Measurements from ENCODE around the gene LRRC8D.

Gene LRRC8D

DNA sequence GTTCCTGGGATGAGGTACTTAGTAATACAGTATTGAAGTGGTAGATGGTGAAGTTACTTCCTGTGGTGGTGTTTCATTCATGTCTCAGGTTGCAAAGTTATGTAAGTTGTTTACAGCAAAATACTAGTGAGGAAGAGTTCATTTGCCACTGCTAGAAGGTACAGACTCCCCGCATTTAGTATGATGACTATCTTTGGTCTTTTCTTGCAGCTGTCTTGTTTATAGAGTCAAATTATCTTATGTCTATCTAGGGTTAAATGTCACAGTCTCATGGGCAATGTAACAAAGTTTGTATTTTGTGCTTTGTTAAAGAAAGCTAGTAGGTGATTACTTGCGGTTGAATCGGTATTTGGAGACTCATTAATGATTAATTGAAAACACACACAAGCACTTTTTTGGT lies 50.2 kb downstream of the LRRC8D start:
- DNase-seq (ENCODE audit: low spot score), result no peak

DNA sequence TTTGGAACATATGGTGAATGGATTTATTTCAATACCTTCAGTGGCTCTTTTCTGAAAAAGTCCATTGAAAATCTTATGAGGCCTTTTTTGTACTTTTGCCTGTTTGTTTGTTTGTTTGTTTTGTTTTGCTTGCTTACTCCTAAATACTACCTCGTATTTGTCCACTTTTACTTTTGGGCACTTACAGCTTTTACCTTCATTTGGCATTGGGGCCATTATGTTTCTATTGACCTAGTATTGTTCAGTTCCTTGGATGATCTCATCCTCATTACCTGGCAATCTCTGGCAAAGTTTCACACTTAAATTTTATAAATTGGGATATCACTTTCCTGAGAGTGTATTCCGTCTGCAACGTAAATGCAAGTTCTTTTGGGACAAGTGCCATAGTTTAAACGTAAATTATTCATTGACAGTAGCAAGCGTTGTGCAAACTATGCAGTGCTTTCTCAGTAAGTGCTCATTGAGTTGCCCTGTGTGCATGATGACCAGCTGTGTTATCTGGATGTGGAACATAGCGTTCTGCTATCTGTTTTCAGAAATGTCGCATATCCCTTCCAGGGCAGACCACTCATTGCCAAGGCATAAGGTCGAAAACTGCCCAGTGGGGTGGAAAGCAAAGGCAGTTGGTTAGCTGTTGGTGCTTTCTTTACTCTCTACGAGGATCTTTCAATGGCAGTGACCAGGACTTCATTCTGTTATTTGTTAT lies 51.1 kb downstream of the LRRC8D start:
- DNase-seq (ENCODE audit: low spot score), result no peak

DNA sequence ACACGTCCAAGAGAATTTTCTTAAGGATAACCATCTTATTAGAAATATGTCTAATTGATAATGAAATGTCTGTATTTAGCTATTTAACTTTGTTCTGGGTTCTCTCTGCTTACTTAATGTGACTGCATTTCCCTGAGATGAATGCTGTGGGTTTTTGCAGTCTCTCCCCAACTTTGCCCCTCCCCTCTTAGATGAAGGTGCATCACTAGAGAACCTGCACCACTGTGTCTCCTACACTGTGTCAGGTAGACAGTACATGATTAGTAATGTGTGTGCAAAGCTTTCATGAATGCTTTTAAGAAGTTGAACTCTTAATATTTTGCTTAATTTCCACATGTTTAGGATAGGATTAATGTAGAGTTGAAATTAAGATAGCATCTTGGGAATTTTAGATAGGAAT lies 51.7 kb downstream of the LRRC8D start:
- no peak for DNase-seq (ENCODE audit: low spot score)

- DNase-seq (ENCODE audit: low spot score), result no peak
These were observed 52.5 kb downstream of the LRRC8D start for GRCh38 chr1:89873288-89873687.

DNA sequence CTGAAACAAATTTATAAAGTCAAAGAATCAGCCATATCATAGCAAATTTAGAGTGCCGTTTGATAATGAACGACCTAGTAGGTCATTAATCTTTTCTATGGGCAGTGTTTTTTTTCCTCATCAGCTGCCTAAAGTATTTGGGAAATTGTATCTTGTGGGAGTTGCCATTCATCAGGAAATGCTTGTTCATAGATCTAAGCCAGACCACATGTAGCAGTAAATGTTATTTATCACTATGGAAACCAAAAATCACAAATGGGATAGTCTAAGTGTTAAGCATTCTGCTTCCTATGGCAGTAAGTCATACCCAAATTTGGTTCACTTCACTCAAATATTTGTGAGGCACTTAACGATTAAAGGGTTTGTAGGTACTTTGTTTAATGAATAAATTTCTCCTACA lies 52.9 kb downstream of the LRRC8D start:
- DNase-seq (ENCODE audit: low spot score), result no peak

- DNase-seq (ENCODE audit: low spot score), result no peak
These were observed 55.6 kb downstream of the LRRC8D start for GRCh38 chr1:89876463-89876862.

- DNase-seq (ENCODE audit: low spot score), result no peak
These were observed 56.9 kb downstream of the LRRC8D start for GRCh38 chr1:89877756-89878155.

DNA sequence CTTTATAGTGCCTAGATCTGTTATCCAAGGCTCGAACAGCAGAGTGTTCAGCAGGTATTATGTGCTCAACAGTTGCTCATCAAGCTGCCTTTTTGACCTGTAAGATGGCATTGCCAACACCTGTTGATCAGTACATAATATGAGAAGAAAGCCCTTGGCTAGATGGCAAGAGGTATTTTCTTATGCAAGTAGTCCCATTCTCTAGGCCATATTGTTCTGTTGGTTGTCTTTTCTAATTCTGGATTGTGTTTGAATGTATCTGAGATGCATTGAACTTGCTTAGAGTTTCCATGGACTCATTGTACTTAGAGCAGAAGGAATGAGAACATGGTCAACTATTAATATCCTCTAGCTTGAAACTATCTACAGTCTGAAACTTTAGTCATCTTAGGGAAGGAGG lies 57.4 kb downstream of the LRRC8D start:
- no peak for DNase-seq (ENCODE audit: low spot score)

- DNase-seq (ENCODE audit: low spot score), result no peak
These were observed 59.8 kb downstream of the LRRC8D start for GRCh38 chr1:89880679-89881078.

GRCh38 chr1:89881415-89882058 lies 60.7 kb downstream of the LRRC8D start:
- no peak for DNase-seq (ENCODE audit: low spot score)

- no peak for DNase-seq (ENCODE audit: low spot score)
These were observed 61.7 kb downstream of the LRRC8D start for GRCh38 chr1:89882348-89883029.

DNA sequence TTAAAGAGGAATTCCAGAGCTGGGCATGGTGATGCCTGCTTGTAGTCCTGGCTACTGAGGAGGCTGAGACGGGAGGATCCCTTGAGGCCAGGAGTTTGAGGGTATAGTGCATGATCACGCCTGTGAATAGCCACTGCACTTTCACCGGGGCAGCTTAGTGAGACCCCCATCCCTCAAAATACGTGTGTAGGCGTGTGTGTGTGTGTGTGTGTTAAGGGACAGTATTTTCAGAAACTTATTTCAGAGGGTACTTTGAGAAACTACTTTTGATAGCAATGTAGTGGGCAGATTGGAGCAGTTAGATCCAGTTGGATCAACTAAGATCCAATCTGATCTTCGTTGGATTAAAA lies 62.2 kb downstream of the LRRC8D start:
- DNase-seq (ENCODE audit: low spot score), result no peak

DNA sequence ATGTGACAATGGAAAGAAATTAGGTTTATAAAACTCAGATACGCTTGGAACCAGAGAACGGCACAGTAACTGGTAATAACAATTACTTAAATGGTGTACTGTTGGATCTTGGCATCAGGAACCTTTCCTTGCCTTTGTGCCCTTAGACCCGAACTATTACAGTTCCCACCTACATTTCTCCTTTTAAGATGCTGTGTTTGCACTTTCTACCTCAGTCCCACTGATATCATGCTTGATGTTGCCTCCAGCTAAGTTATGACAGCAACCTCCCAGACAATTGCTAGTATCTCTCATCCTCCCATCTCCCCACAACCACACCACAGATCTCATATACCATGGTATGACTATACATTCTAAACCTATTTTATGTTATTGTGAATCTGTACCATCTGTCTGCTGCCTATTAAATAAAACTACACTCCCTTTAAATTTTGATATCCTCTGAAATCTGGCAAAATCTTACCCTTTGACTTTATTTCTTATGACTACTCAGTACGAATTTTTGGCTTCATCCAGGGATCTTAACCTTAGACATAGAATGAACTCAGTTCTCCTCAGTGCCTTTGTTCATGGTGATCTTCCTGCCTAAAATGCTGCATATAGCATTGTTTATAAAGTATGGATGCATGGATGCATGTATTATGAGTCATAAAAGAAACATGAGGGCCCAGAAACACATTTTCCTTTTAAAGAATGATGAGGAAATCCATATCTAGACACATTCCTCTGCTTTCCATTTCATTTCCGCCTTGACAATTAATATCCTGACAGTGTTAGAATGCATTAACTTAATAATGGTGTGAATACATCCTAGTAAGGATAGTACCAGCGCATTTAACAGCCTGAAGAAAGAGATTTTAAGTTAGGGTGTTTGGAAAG lies 64.1 kb downstream of the LRRC8D start:
- no peak for DNase-seq (ENCODE audit: low spot score)

DNA sequence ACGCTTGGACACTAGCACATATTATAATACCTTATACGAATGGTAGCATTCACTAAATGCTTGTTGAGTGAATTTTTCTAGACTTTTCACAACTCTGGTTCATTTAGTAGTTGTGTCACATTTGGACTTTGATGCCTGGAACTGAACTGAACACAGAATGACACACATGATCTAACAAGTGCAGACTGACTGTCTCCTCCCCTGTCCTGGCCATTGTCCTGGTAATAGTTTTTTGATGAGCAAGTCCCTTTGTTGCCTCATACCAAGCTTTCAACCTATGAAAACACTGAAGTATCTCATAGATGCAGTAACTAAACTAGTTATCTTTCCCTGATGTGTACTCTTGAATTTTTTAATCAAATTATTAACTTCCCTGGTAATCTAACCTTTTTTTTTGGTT lies 66.4 kb downstream of the LRRC8D start:
- DNase-seq (ENCODE audit: low spot score), result no peak

DNA sequence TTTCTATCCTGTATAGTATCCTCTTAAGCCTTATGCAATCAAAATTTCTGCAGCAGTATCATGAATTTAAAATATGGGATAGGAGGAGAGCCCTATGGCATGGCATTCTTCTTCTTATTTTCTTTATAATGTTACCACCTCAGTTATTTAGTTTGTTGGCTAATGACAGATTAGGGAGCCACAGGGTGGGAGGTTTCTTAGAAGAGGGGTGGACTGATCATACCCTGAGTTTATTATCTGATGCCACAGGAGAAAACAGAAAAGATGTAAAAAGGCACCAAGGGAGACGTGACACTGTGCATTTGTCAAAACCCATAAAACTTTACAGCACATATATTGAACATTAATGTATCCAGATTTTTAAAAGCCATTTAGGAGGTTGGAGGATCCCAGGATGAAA lies 66.9 kb downstream of the LRRC8D start:
- DNase-seq (ENCODE audit: low spot score), result no peak

GRCh38 chr1:89888480-89889322 lies 67.9 kb downstream of the LRRC8D start:
- no peak for DNase-seq (ENCODE audit: low spot score)

DNA sequence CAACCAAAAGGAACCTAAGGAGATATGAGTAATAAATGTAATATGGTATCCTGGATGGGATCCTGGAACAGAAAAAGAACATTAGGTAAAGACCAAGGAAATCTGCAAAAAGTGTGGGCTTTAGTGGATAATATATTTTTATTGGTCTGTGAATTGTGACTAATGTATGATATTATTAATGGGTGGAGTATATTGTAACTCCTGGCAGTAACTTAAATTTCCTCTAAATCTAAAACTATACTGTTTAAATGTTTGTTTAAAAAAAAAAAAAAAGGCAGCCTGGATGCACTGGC lies 68.4 kb downstream of the LRRC8D start:
- DNase-seq (ENCODE audit: low spot score), result no peak

DNA sequence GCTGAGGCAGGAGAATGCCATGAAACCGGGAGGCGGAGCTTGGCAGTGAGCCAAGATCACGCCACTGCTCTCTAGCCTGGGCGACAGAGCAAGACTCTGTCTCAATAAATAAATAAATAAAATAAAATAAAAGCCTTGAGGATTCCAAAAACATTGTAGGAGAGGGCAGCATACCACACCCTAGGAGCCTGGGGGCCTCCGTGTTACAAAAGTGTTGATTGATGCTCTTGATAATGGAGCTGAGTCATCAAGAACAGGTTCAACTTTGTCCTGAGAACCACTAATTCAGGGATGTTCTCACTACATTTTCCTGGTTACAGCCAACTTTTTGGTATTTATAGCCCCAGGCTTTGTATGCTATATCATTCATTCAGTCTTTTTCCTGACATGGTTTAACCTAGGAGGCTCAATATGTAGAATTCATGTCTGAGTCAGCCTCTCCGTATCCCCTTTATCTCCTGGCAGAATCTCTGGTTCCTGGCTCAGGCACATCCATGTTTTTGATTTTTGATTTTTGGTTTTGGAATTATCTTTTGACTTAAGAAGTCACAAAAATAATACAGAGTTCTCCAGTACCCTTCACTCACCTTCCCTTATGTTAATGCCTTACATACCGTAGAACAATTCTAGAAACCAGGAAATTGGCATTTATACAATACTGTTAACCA lies 69.4 kb downstream of the LRRC8D start:
- DNase-seq (ENCODE audit: low spot score), result no peak

- no peak for DNase-seq (ENCODE audit: low spot score)
These were observed 72.0 kb downstream of the LRRC8D start for GRCh38 chr1:89892816-89893215.

- DNase-seq (ENCODE audit: low spot score), result no peak
These were observed 73.7 kb downstream of the LRRC8D start for GRCh38 chr1:89894210-89895201.
